Measurements from ENCODE around the gene POU2AF1. TPM values are rescaled to one million over a fixed set of nuclear protein-coding genes. Genes with fewer than 3 reads are reported as not detected.

Gene POU2AF1
- total and polyA plus RNA-seq, 2 of the 8 experiments (the other 6 are each of a cell fraction or from before 2014, with no cell fraction given), result not detected

GRCh38 chr11:111309215-111309915, 69.7 kb downstream of the POU2AF1 start:
- WGBS, 2 experiments (ENCODE audit: extremely low coverage in 1 of 2, insufficient coverage in 1 of 2, insufficient read length in 1 of 2, insufficient replicate concordance in 2 of 2, low coverage in 1 of 2, low lambda C conversion rate in 2 of 2, missing lambda C conversion rate in 1 of 2), result 78% methylated on average over 5 of the region's 5 CpGs; no CpG with 5 or more reads in 1 of the 2 experiments
- H2AK5ac ChIP-seq (ENCODE audit: low read depth, low read length), result no peak overlapping the region
- ChIA-PET CTCF (ENCODE audit: partially characterized antibody) (interaction anchor here (0.6 to 1.5 kb wide), 4 partner anchors 10 to 862 kb away, joined by 3 to 6 read pairs (median 3); no protein-coding TSS in a partner anchor), POLR2A (ENCODE audit: partially characterized antibody) (no interaction called here)
- H3K27ac ChIP-seq (ENCODE audit: low read depth, low read length), result no peak overlapping the region
- H3K23ac ChIP-seq (ENCODE audit: insufficient read length), result no peak overlapping the region
- H2BK120ac ChIP-seq (replicated peaks; ENCODE audit: low read depth, low read length), result no peak overlapping the region
- no peak overlapping the region for H2BK12ac ChIP-seq (ENCODE audit: low read depth, low read length)
- TF ChIP-seq CEBPB (IDR thresholded peaks at IDR 0.05; ENCODE audit: low read depth, low read length) (no peak), CTBP2 (IDR thresholded peaks at IDR 0.05; ENCODE audit: borderline replicate concordance, insufficient read depth, insufficient read length, low read length) (no peak), ASH2L (IDR thresholded peaks at IDR 0.05; ENCODE audit: low read length) (no peak), SRF (IDR thresholded peaks at IDR 0.05; ENCODE audit: low read depth, low read length) (no peak), CHD2 (IDR thresholded peaks at IDR 0.05; ENCODE audit: low read length) (no peak), ATF2 (IDR thresholded peaks at IDR 0.05; ENCODE audit: low read length) (no peak)
- TF ChIP-seq, protein P1, sequence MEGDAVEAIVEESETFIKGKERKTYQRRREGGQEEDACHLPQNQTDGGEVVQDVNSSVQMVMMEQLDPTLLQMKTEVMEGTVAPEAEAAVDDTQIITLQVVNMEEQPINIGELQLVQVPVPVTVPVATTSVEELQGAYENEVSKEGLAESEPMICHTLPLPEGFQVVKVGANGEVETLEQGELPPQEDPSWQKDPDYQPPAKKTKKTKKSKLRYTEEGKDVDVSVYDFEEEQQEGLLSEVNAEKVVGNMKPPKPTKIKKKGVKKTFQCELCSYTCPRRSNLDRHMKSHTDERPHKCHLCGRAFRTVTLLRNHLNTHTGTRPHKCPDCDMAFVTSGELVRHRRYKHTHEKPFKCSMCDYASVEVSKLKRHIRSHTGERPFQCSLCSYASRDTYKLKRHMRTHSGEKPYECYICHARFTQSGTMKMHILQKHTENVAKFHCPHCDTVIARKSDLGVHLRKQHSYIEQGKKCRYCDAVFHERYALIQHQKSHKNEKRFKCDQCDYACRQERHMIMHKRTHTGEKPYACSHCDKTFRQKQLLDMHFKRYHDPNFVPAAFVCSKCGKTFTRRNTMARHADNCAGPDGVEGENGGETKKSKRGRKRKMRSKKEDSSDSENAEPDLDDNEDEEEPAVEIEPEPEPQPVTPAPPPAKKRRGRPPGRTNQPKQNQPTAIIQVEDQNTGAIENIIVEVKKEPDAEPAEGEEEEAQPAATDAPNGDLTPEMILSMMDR (IDR thresholded peaks at IDR 0.05; ENCODE audit: control extremely low read depth in 1 of 3, insufficient read depth in 1 of 3, low read depth in 1 of 3, low read length in 3 of 3), result no peak
- no peaks in the 10 kb centered on the region for H3K79me2 ChIP-seq (ENCODE audit: control insufficient read depth in 1 of 2, insufficient read depth in 2 of 2, low read length in 2 of 2)
- H2BK5ac ChIP-seq (ENCODE audit: low read depth, low read length), result no peak overlapping the region
- peaks cover 4% of the 10 kb centered on the region; the same call in 1 of the 2 replicates for H3K23me2 ChIP-seq (ENCODE audit: low read depth, low read length)
- H3K56ac ChIP-seq (replicated peaks; ENCODE audit: insufficient read length, low read depth, low read length), result no peak overlapping the region
- H4K91ac ChIP-seq (replicated peaks; ENCODE audit: insufficient read length, low read length), result no peak overlapping the region
- no peaks in the 10 kb centered on the region for H3K79me1 ChIP-seq (ENCODE audit: low read depth, low read length)
- no peak for FAIRE-seq
- no peak overlapping the region for H3K14ac ChIP-seq (ENCODE audit: insufficient read length)
- no peak overlapping the region for H3K4ac ChIP-seq (replicated peaks; ENCODE audit: insufficient read length, low read depth, low read length)
- H2BK15ac ChIP-seq (ENCODE audit: low read length), result no peak overlapping the region
- H3K9ac ChIP-seq (replicated peaks in 1 of 4; ENCODE audit: extremely low read depth in 1 of 4, low read depth in 3 of 4, low read length in 3 of 4), result no peak overlapping the region
- no peak overlapping the region for H3K4me2 ChIP-seq (ENCODE audit: insufficient read depth in 1 of 2, low read depth in 2 of 2, low read length in 2 of 2)
- no peaks in the 10 kb centered on the region for H3K36me3 ChIP-seq (ENCODE audit: control insufficient read depth in 2 of 4, insufficient read depth in 4 of 4, low read length in 3 of 4)
- no peak overlapping the region for H2AFZ ChIP-seq (ENCODE audit: low read length)
- H3K9me3 ChIP-seq (ENCODE audit: insufficient read depth in 2 of 2, low read depth in 1 of 2, low read length in 1 of 2), result no peaks in the 10 kb centered on the region
- no peaks in the 10 kb centered on the region for H3K27me3 ChIP-seq (replicated peaks in 1 of 4; ENCODE audit: control insufficient read depth in 3 of 4, extremely low read depth in 1 of 4, insufficient read depth in 3 of 4, low read length in 3 of 4)
- H4K8ac ChIP-seq (ENCODE audit: extremely low read depth, insufficient read depth, low read length), result no peak overlapping the region
- H3K4me1 ChIP-seq (replicated peaks in 1 of 4; ENCODE audit: control insufficient read depth in 3 of 4, insufficient read depth in 4 of 4, low read length in 3 of 4), result no peaks in the 10 kb centered on the region
- no peak overlapping the region for H4K5ac ChIP-seq (ENCODE audit: insufficient read length, low read depth, low read length)
- no peaks in the 10 kb centered on the region for H4K20me1 ChIP-seq (replicated peaks in 1 of 2; ENCODE audit: control insufficient read depth in 1 of 2, insufficient read depth in 2 of 2, low read length in 2 of 2)
- no peak overlapping the region for H3K18ac ChIP-seq (ENCODE audit: extremely low read depth, low read length)
- DNase-seq (ENCODE audit: low read depth in 1 of 2, low spot score in 2 of 2), result no peak
- no peak overlapping the region for H2BK20ac ChIP-seq (ENCODE audit: low read length)
- H3K4me3 ChIP-seq (ENCODE audit: extremely low read depth in 1 of 4, insufficient read depth in 2 of 4, low read depth in 3 of 4, low read length in 4 of 4), result no peak overlapping the region

Measured in H1 (cell line).